GM12872 (cell line): ENCODE measurements around the gene PRSS50.

Experiments used
- TF ChIP-seq, protein P1 (sequence below): IDR thresholded peaks from 3 replicates; pipeline ENCODE4 v1.5.1; 2011; ENCODE audit warnings: low read depth, mild to moderate bottlenecking, low read length, moderate library complexity; ENCODE audit not compliant: insufficient read depth

Gene PRSS50, protein sequence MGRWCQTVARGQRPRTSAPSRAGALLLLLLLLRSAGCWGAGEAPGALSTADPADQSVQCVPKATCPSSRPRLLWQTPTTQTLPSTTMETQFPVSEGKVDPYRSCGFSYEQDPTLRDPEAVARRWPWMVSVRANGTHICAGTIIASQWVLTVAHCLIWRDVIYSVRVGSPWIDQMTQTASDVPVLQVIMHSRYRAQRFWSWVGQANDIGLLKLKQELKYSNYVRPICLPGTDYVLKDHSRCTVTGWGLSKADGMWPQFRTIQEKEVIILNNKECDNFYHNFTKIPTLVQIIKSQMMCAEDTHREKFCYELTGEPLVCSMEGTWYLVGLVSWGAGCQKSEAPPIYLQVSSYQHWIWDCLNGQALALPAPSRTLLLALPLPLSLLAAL

DNA sequence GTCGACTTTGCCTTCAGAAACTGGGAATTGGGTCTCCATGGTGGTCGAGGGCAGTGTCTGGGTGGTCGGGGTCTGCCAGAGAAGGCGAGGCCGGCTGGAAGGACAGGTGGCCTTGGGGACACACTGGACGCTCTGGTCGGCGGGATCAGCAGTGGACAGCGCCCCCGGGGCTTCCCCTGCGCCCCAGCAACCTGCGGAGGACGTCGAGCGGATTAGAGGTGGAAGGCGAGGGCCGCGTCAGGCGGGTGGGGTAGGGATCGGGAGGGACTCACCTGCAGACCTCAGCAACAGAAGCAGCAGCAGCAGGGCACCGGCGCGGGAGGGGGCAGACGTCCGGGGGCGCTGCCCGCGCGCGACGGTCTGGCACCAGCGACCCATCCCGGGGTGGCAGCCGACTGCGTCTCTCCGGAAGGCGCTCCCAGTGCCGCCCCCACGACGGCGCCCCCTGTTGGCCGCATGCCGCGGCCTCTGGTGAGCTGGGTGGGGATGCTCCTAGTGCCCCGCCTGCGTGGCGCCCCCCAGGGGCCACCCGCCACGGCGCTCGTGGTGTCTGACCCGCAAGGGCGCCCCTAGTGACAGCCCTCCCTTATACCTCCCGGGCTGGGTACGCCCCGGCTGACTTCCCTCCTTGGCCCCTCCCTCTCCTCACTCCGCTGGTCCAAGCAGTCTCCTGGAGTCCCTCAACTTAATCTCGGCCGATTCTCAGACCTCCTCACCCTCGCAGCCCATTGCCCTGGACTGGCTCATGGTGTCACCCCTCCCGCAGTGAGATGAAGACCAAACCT lies at the start of gene PRSS50:
Gene PRSS50 (minus strand): TSS at position 423 of the 785 bp plus-strand sequence. CDS start 45 bp downstream, at position 378.
- TF ChIP-seq, protein P1, sequence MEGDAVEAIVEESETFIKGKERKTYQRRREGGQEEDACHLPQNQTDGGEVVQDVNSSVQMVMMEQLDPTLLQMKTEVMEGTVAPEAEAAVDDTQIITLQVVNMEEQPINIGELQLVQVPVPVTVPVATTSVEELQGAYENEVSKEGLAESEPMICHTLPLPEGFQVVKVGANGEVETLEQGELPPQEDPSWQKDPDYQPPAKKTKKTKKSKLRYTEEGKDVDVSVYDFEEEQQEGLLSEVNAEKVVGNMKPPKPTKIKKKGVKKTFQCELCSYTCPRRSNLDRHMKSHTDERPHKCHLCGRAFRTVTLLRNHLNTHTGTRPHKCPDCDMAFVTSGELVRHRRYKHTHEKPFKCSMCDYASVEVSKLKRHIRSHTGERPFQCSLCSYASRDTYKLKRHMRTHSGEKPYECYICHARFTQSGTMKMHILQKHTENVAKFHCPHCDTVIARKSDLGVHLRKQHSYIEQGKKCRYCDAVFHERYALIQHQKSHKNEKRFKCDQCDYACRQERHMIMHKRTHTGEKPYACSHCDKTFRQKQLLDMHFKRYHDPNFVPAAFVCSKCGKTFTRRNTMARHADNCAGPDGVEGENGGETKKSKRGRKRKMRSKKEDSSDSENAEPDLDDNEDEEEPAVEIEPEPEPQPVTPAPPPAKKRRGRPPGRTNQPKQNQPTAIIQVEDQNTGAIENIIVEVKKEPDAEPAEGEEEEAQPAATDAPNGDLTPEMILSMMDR, result peak; percentile 32; the same call in 2 of the 3 replicates

DNA sequence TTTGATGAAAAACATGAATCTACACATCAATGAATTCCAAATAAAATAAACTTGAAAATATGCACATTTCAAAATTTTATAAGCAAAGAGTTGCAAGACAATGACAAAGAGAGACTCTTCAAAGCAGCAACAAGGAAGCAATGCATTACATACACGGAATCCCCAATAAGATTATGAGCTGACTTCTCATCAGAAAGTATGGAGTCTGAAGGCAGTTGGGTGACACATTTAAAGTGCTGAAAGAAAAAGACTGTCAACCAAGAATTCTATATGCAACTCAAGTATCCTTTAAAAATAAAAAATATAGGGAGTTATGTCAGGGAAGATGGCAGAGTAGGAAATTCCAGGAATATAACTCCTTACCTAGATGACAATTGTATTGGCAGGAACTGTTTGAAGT lies 46.5 kb upstream of the PRSS50 start:
- TF ChIP-seq, protein P1, result no peak

DNA sequence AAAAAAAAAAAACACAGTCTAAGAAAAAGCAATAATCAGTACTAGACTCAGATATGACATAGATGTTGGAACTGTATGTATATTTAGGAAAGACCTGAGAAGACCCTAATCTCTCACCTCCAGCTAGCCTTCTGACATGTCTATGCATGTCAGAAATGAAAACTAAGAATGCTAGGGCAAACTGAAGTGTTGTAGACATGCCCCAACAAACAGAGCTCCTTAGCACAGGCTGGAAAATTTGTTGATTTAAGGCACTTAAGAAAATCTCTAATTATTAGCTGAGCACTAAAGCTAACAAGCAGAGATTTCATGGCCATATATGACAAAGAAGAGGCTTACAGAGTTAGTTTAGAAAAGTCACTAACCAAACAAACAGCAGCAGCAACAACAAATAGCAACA lies 45.5 kb upstream of the PRSS50 start:
- TF ChIP-seq, protein P1, result no peak

DNA sequence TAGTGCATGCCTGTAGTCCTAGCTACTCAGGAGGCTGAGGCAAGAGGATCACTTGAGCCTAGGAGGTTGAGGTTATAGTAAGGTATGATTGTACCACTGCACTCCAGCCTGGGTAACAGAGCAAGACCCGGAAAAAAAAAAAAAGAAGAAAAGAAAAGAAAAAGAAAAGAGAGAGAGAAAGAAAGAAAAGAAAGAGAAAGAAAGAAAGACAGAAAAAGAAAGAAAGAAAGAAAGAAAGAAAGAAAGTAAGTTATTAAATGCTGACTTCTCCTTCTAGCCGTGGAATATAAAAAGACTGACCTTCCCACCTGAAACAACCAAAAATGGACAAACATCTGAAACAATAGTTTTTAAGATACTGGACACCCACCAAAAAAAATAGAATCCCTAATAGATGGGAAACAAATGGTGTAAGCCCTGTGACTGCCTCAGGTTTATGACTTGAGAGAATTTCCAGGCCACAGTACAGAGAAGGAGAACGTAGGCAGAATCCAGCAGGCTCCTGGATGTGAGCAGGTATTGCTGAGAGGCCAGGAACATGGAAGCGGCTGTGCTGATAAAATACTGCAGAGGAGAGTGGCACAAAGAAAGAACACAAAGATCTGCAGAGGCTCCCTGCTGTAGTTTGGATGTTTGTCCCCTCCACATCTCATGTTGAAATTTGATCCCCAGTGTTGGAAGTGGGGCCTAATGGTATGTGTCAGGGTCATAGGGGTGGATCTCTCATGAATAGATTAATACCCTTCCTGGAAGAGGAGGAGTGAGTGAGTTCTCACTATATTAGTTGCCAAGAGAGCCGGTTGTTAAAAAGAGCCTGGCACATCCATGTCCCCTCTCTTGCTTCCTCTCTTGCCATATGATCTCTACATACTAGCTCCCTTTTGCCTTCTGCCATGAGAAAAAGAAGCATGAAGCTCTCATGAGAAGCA lies 41.8 kb upstream of the PRSS50 start:
- TF ChIP-seq, protein P1, result no peak

DNA sequence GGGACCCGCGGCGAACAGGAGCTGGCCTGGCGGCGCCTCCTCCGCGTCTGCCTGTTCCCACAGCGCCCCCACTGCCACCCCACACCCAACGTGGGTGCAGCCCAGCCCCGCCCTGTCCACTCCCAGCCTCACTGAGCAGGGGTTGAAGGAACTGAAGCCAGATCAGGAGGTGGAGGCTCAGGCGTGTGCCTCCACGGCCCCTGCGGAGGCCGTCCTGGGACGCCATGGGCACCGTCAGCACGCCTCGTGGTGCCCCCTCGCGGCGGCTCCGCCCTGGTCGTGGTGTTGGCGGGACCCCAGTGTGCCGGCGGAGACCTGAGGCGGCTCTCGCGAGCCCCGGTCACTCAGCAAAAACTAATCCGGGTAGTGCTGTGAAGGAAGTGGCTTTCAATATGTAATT lies 39.0 kb upstream of the PRSS50 start:
- TF ChIP-seq, protein P1, result no peak

DNA sequence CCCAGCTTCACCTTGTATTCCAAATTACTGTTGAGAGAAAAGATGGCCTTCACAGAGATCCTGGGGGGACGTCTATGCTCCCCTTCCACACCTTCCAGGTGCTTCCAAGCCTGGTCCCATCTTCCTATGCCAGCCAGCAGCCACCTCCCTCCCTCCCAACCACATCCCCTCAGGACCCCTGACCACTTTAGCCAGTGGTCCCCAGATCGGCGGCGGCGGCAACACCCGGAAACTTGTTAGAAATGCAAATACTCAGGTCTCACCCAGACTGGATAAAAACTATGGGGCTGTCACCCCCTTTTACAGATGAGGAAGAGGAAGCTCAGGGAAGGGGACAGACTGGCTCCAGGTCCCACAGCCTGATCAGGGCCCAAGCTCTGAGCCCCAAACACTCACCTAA lies 38.0 kb upstream of the PRSS50 start:
- TF ChIP-seq, protein P1, result no peak
